GM18951 (cell line): ENCODE data around the gene CCDC70.

ENCODE experiments used
- POLR2A ChIP-seq: IDR thresholded peaks from 4 replicates; pipeline ENCODE4 v1.6.1; 2011; ENCODE audit warnings: mild to moderate bottlenecking; ENCODE audit not compliant: insufficient read length, insufficient read depth; ENCODE audit errors: extremely low read depth
- in situ Hi-C: fragments of 300-500 bp; cut with MboI; formaldehyde crosslinking; loops from one replicate; pipeline ENCODE4 v1.12.0; 2022; ENCODE audit warnings: low sequenced_read_pairs, mixed read lengths, inconsistent platforms; ENCODE audit not compliant: unreplicated experiment

CCDC70 gene

GRCh38 chr13:51856027-51856736 is 5.6 kb upstream of the CCDC70 start:
- in situ Hi-C loops, result no loop called here

DNA sequence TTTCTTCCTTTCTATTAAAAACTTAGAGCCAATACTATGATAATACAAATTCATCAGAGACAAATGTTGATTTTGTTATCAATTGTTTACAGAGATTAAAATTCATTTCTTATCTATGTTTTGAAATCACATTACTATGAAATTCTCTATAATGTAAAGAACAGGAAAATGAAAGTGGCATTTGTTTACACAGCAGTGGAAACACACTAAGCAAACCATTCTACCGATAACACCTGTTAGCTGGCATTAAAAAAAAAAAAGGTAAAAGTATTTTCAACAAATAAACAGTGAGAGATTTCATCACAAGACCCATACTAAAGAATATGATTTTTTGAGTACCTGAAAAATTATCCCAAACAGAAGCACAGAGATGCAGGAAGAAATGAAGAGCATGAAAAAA is 4.8 kb upstream of the CCDC70 start:
- no peak for TF ChIP-seq POLR2A
- in situ Hi-C loops, result no loop called here

More at GRCh38 chr13:51856027-51856736, 5.6 kb upstream of the CCDC70 start:
- no peak for TF ChIP-seq POLR2A

- TF ChIP-seq POLR2A, result no peak
- in situ Hi-C loops, result no loop called here
Measured at GRCh38 chr13:51858433-51859247, 3.1 kb upstream of the CCDC70 start.

GRCh38 chr13:51862957-51863356 is 1.2 kb downstream of the CCDC70 start:
- in situ Hi-C loops, result no loop called here
- TF ChIP-seq POLR2A, result no peak

- in situ Hi-C loops, result no loop called here
- no peak for TF ChIP-seq POLR2A
Measured at GRCh38 chr13:51865838-51866237, 4.1 kb downstream of the CCDC70 start.

- no peak for TF ChIP-seq POLR2A
- in situ Hi-C loops, result no loop called here
Measured at GRCh38 chr13:51867062-51867461, 5.3 kb downstream of the CCDC70 start.

DNA sequence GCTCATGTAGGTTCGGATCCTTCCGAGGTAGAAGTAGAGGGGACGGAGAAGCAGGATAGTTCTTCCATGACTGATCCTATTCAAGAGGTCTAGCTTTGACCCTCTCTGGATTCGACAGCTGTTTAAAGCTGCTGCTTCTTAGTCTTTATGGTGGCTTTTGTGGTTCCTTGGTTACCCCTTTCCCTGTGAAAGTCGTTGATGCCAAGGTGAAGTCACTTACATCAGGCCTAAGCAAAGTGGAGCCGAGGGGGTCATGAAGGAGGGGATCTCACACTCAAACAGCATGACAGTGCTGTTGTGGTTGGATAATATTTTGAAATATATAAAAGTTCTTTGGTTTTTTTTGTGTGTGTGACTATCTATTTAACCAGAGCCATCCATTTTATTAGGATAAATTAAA is 8.1 kb downstream of the CCDC70 start:
- no peak for TF ChIP-seq POLR2A
- in situ Hi-C loops, result no loop called here

- TF ChIP-seq POLR2A, result no peak
- in situ Hi-C loops, result no loop called here
Measured at GRCh38 chr13:51870616-51871015, 8.8 kb downstream of the CCDC70 start.

GRCh38 chr13:51873117-51873798 is 11.5 kb downstream of the CCDC70 start:
- in situ Hi-C loops, result no loop called here
- no peak for TF ChIP-seq POLR2A

- in situ Hi-C loops, result no loop called here
- TF ChIP-seq POLR2A, result no peak
Measured at GRCh38 chr13:51873837-51874236, 12.1 kb downstream of the CCDC70 start.

DNA sequence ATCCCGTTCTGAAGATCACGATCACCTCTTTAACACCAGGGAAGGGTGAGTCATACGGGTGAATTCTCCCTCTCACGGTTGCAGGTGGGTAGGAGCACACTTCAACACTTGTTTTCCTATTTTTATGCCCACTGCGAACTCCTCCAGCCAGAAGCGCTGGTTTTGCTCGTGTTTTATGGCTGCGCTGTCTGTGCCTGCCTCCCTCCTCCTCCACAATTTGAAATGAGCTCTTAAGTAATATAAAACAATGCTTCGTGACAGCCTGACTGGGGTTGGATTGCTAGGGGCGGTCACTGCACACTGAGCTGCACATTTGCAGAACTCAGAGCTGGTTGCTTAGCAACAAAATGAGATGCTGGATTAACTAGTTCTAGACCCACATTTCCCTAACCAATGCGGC is 12.9 kb downstream of the CCDC70 start:
- no peak for TF ChIP-seq POLR2A
- in situ Hi-C loops, result no loop called here

- no peak for TF ChIP-seq POLR2A
Measured at GRCh38 chr13:51879133-51879532, 17.4 kb downstream of the CCDC70 start.

GRCh38 chr13:51881296-51881695 is 19.5 kb downstream of the CCDC70 start:
- no peak for TF ChIP-seq POLR2A

More at GRCh38 chr13:51879133-51879532, 17.4 kb downstream of the CCDC70 start:
- in situ Hi-C loops, result no loop called here

More at GRCh38 chr13:51881296-51881695, 19.5 kb downstream of the CCDC70 start:
- in situ Hi-C loops, result no loop called here
